ENCODE data around the gene SLC17A6. TPM values are rescaled to one million over a fixed set of nuclear protein-coding genes. Genes with fewer than 3 reads are reported as not detected.

Gene SLC17A6
- total and polyA plus RNA-seq, 2 donors (not counting 3 experiments of a cell fraction or from before 2014, with no cell fraction given) = not detected

GRCh38 chr11:22371160-22371559, 33.0 kb downstream of the SLC17A6 start:
- Histone ChIP-seq H3K4me1 (ENCODE audit: control insufficient read depth, extremely low read depth, insufficient read depth, low read length) (no peaks in the 10 kb centered on the region), H3K4me2 (ENCODE audit: insufficient read depth, low read length) (no peak overlapping the region), H3K9ac (replicated peaks; ENCODE audit: extremely low read depth, insufficient read depth, low read length) (no peak overlapping the region), H3K4me3 (replicated peaks in 1 of 3; ENCODE audit: insufficient read depth in 1 of 3, low read depth in 1 of 3, low read length in 3 of 3) (no peak overlapping the region), H3K9me1 (replicated peaks; ENCODE audit: control insufficient read depth, extremely low read depth, insufficient read depth, low read length) (no peaks in the 10 kb centered on the region), H3K36me3 (ENCODE audit: control insufficient read depth in 2 of 2, extremely low read depth in 1 of 2, insufficient read depth in 2 of 2, low read length in 2 of 2) (no peaks in the 10 kb centered on the region), H4K20me1 (replicated peaks; ENCODE audit: control insufficient read depth, extremely low read depth, insufficient read depth, low read length) (no peaks in the 10 kb centered on the region), H3K9me3 (replicated peaks; ENCODE audit: control insufficient read depth, insufficient read depth, low read length) (no peaks in the 10 kb centered on the region), H3K27ac (ENCODE audit: insufficient read depth, low read depth, low read length) (no peak overlapping the region), H3K79me2 (ENCODE audit: control insufficient read depth, insufficient read depth, low read length) (no peaks in the 10 kb centered on the region), H3K27me3 (ENCODE audit: control insufficient read depth in 2 of 2, insufficient read depth in 2 of 2, low read length in 2 of 2) (peaks cover 0 to 2% of the 10 kb centered on the region in 2 experiments), H2AFZ (ENCODE audit: low read depth, low read length) (no peak overlapping the region)
- ChIA-PET CTCF (interaction anchor here (1.1 kb wide), 1 partner anchor 8 kb away, joined by 3 read pairs; no protein-coding TSS in a partner anchor), POLR2A (no interaction called here)
- DNase-seq (ENCODE audit: low read depth, low spot score) (no peak), FAIRE-seq (no peak)
- dilution Hi-C loops (cut with MboI; ENCODE audit: extremely low pct_ligation_motif_present, low sequenced_read_pairs) = no loop called here
- TF ChIP-seq POLR2AphosphoS5 (IDR thresholded peaks at IDR 0.05; ENCODE audit: insufficient read depth, low read depth, low read length) (no peak), FOS (IDR thresholded peaks at IDR 0.05; ENCODE audit: borderline replicate concordance, insufficient read depth, low read length) (no peak), MYC (IDR thresholded peaks at IDR 0.05; ENCODE audit: low read depth, low read length) (no peak), EZH2 (IDR thresholded peaks at IDR 0.05; ENCODE audit: borderline replicate concordance, low read depth, low read length, severe bottlenecking) (no peak), JUN (IDR thresholded peaks at IDR 0.05; ENCODE audit: borderline replicate concordance, insufficient read depth, insufficient read length, low read depth) (no peak)
- intact Hi-C loops (cut with micrococcal nuclease) = no loop called here
- BruUV-seq (replicated peaks) = no TSS peak

- Histone ChIP-seq H3K79me2 (ENCODE audit: control insufficient read depth, insufficient read depth, low read length) (no peaks in the 10 kb centered on the region), H2AFZ (ENCODE audit: low read depth, low read length) (no peak overlapping the region), H4K20me1 (replicated peaks; ENCODE audit: control insufficient read depth, extremely low read depth, insufficient read depth, low read length) (no peaks in the 10 kb centered on the region), H3K27ac (ENCODE audit: insufficient read depth, low read depth, low read length) (no peak overlapping the region), H3K9ac (replicated peaks; ENCODE audit: extremely low read depth, insufficient read depth, low read length) (no peak overlapping the region), H3K4me1 (ENCODE audit: control insufficient read depth, extremely low read depth, insufficient read depth, low read length) (no peaks in the 10 kb centered on the region), H3K4me2 (ENCODE audit: insufficient read depth, low read length) (no peak overlapping the region), H3K27me3 (ENCODE audit: control insufficient read depth in 2 of 2, insufficient read depth in 2 of 2, low read length in 2 of 2) (no peaks in the 10 kb centered on the region), H3K4me3 (replicated peaks in 1 of 3; ENCODE audit: insufficient read depth in 1 of 3, low read depth in 1 of 3, low read length in 3 of 3) (no peak overlapping the region), H3K9me3 (replicated peaks; ENCODE audit: control insufficient read depth, insufficient read depth, low read length) (no peaks in the 10 kb centered on the region), H3K9me1 (replicated peaks; ENCODE audit: control insufficient read depth, extremely low read depth, insufficient read depth, low read length) (no peaks in the 10 kb centered on the region), H3K36me3 (ENCODE audit: control insufficient read depth in 2 of 2, extremely low read depth in 1 of 2, insufficient read depth in 2 of 2, low read length in 2 of 2) (no peaks in the 10 kb centered on the region)
- ChIA-PET POLR2A (no interaction called here), CTCF (no interaction called here)
- no TSS peak for BruUV-seq (replicated peaks)
- FAIRE-seq (no peak), DNase-seq (ENCODE audit: low read depth, low spot score) (no peak)
- dilution Hi-C loops (cut with MboI; ENCODE audit: extremely low pct_ligation_motif_present, low sequenced_read_pairs) = no loop called here
- intact Hi-C loops (cut with micrococcal nuclease) = no loop called here
- TF ChIP-seq FOS (IDR thresholded peaks at IDR 0.05; ENCODE audit: borderline replicate concordance, insufficient read depth, low read length) = no peak
- TF ChIP-seq POLR2A (IDR thresholded peaks at IDR 0.05; ENCODE audit: low read depth, low read length) = no peak
- no peak for TF ChIP-seq GATA2 (IDR thresholded peaks at IDR 0.05; ENCODE audit: insufficient read depth, insufficient read length, low read depth, low read length)
- TF ChIP-seq MYC (IDR thresholded peaks at IDR 0.05; ENCODE audit: low read depth, low read length) = no peak
- TF ChIP-seq EZH2 (IDR thresholded peaks at IDR 0.05; ENCODE audit: borderline replicate concordance, low read depth, low read length, severe bottlenecking) = no peak
- TF ChIP-seq JUN (IDR thresholded peaks at IDR 0.05; ENCODE audit: borderline replicate concordance, insufficient read depth, insufficient read length, low read depth) = no peak
- no peak for TF ChIP-seq MAX (IDR thresholded peaks at IDR 0.05; ENCODE audit: insufficient read depth, insufficient read length)
Observed at GRCh38 chr11:22387126-22387525, 48.9 kb downstream of the SLC17A6 start.

All from endothelial cell of umbilical vein (primary cell).